GM12878 (cell line): Measurements from ENCODE around the gene CDH4. TPM values are rescaled to one million over a fixed set of nuclear protein-coding genes. Genes with fewer than 3 reads are reported as not detected.

Source experiments
- ATAC-seq: fragments of 200-7000 bp; cut with Tn5 transposase; 3 replicates; pipeline ENCODE4 v1.9.1; 2020; ENCODE audit warnings: mild to moderate bottlenecking, moderate library complexity
- BruUV-seq: library from RNA; stranded (reverse); fragments of 400-500 nt; replicated peaks from 2 replicates; lab custom pipeline; 2021; lab: Mats Ljungman, UMichigan
- CTCF ChIA-PET: fragments of 300-600 bp; sonication (Branson Sonifier 250); formaldehyde crosslinking; extraction: SDS; loops from one replicate; lab custom pipeline; 2021; ENCODE audit warnings: inconsistent platforms; lab: Yijun Ruan, JAX
- POLR2A ChIA-PET: fragments of 350-600 bp; formaldehyde crosslinking; extraction: SDS; loops from one replicate; lab custom pipeline; 2021; ENCODE audit warnings: inconsistent platforms; lab: Charles Lee
- RAD21 ChIA-PET: fragments of 300-600 bp; sonication (Branson Sonifier 250); formaldehyde crosslinking; loops from one replicate; lab custom pipeline; 2023; ENCODE audit warnings: antibody characterized with exemption; ENCODE audit not compliant: unreplicated experiment; lab: Charles Lee
- SMC1A ChIA-PET: fragments of 300-600 bp; sonication (Branson Sonifier 250); formaldehyde crosslinking; loops from one replicate; lab custom pipeline; 2023; ENCODE audit not compliant: unreplicated experiment, uncharacterized antibody; lab: Charles Lee
- DNase-seq: peaks from one replicate; pipeline ENCODE4 v3.0.0-alpha.2; 2011; ENCODE audit warnings: low read depth, low spot score
- FAIRE-seq: peaks from 3 replicates; lab custom pipeline; 2011; peaks lifted over from hg19 to GRCh38; lab: Jason Lieb, UNC
- H2AFZ ChIP-seq: 2 replicates; pipeline ENCODE4 v1.6.0; 2011; ENCODE audit warnings: low read depth, low read length, control low read depth; ENCODE audit not compliant: control insufficient read depth
- H3K27ac ChIP-seq: 2 replicates; pipeline ENCODE4 v1.5.1; 2011; ENCODE audit warnings: control low read depth; ENCODE audit not compliant: control insufficient read depth, insufficient read depth
- H3K27me3 ChIP-seq, 2 experiments: replicated peaks in 1 of 2; 2 replicates each; pipeline versions ENCODE4 v1.6.0 to v1.6.1; 2011; ENCODE audit warnings: low read length in 1 of 2; ENCODE audit not compliant: control insufficient read depth in 2 of 2, insufficient read depth in 2 of 2
- H3K36me3 ChIP-seq, 2 experiments: 2 replicates each; pipeline ENCODE4 v1.5.1; 2011; ENCODE audit warnings: low read length in 1 of 2; ENCODE audit not compliant: control insufficient read depth in 2 of 2, insufficient read depth in 2 of 2
- H3K4me1 ChIP-seq: 2 replicates; pipeline ENCODE4 v1.6.1; 2011; ENCODE audit warnings: mild to moderate bottlenecking, low read length, moderate library complexity, mixed read lengths; ENCODE audit not compliant: control insufficient read depth, insufficient read depth
- H3K4me2 ChIP-seq: 2 replicates; pipeline ENCODE4 v1.6.0; 2011; ENCODE audit warnings: control low read depth; ENCODE audit not compliant: control insufficient read depth, insufficient read depth
- H3K4me3 ChIP-seq: fragments of 200-600 bp; sonication (generic); 2 replicates; pipeline ENCODE4 v1.5.1; 2016
- H3K79me2 ChIP-seq: 2 replicates; pipeline ENCODE4 v1.6.0; 2011; ENCODE audit warnings: low read length; ENCODE audit not compliant: control insufficient read depth, insufficient read depth
- H3K9ac ChIP-seq: 2 replicates; pipeline ENCODE4 v1.8.0; 2011; ENCODE audit warnings: low read length, control low read depth, mixed read lengths; ENCODE audit not compliant: control insufficient read depth, insufficient read depth
- H3K9me3 ChIP-seq: replicated peaks from 3 replicates; pipeline ENCODE4 v1.5.1; 2011; ENCODE audit warnings: mild to moderate bottlenecking, low read length; ENCODE audit not compliant: control insufficient read depth, insufficient read depth
- H4K20me1 ChIP-seq: 2 replicates; pipeline ENCODE4 v1.6.0; 2011; ENCODE audit not compliant: control insufficient read depth, insufficient read depth
- DPF2 ChIP-seq: fragments of 450-650 bp; IDR thresholded peaks from 2 replicates; pipeline ENCODE4 v1.6.1; 2017; ENCODE audit warnings: mild to moderate bottlenecking
- EED ChIP-seq: sonication (generic); IDR thresholded peaks from 2 replicates; pipeline ENCODE4 v1.6.1; 2016; ENCODE audit warnings: antibody characterized with exemption, low read depth
- EZH2 ChIP-seq: IDR thresholded peaks from 2 replicates; pipeline ENCODE4 v1.6.1; 2012; ENCODE audit warnings: low read depth, mild to moderate bottlenecking, control low read depth, inconsistent platforms, low read length, borderline replicate concordance; ENCODE audit not compliant: control insufficient read depth
- FOXK2 ChIP-seq: fragments of 450-650 bp; IDR thresholded peaks from 2 replicates; pipeline ENCODE4 v1.6.1; 2017; ENCODE audit warnings: mild to moderate bottlenecking, moderate library complexity
- IKZF2 ChIP-seq, 2 experiments: fragments of 450-650 bp; IDR thresholded peaks; 2 replicates each; pipeline ENCODE4 v1.6.1; 2017; ENCODE audit warnings: mild to moderate bottlenecking in 2 of 2, moderate library complexity in 2 of 2
- KLF5 ChIP-seq: fragments of 450-650 bp; IDR thresholded peaks from 2 replicates; pipeline ENCODE4 v1.6.1; 2014; ENCODE audit warnings: mild to moderate bottlenecking; ENCODE audit not compliant: partially characterized antibody
- MYB ChIP-seq: fragments of 150-350 bp; IDR thresholded peaks from 2 replicates; pipeline ENCODE4 v1.6.1; 2014; ENCODE audit warnings: mild to moderate bottlenecking, low read depth, low read length, borderline replicate concordance
- NBN ChIP-seq: fragments of 450-650 bp; IDR thresholded peaks from 2 replicates; pipeline ENCODE4 v1.6.1; 2016
- POU2F2 ChIP-seq: IDR thresholded peaks from 3 replicates; pipeline ENCODE4 v1.6.1; 2011; ENCODE audit warnings: low read depth, mild to moderate bottlenecking, low read length, borderline replicate concordance
- RFX5 ChIP-seq: IDR thresholded peaks from 2 replicates; pipeline ENCODE4 v1.6.1; 2011; ENCODE audit warnings: low read depth, low read length, improper control_type of control experiment
- SIN3A ChIP-seq: IDR thresholded peaks from 2 replicates; pipeline ENCODE4 v1.6.1; 2012; ENCODE audit warnings: low read depth, low read length, improper control_type of control experiment
- SRF ChIP-seq, 2 experiments: IDR thresholded peaks; 2 replicates each; pipeline ENCODE4 v1.6.1; 2011; ENCODE audit warnings: low read depth in 2 of 2, low read length in 2 of 2, mild to moderate bottlenecking in 1 of 2, moderate library complexity in 1 of 2
- ZBED1 ChIP-seq: IDR thresholded peaks from 2 replicates; pipeline ENCODE4 v1.6.1; 2016; ENCODE audit warnings: borderline replicate concordance
- WGBS: methylation state at CpG from one replicate; pipeline ENCODE4 v1.1.6; 2016; ENCODE audit warnings: low lambda C conversion rate; ENCODE audit not compliant: insufficient replicate concordance, insufficient coverage; ENCODE audit errors: missing lambda C conversion rate; 5-methylcytosine and 5-hydroxymethylcytosine counted together
- in situ Hi-C: fragments of 300-500 bp; cut with MboI; formaldehyde crosslinking; loops from 9 replicates; pipeline ENCODE4 v1.14.3; 2018; ENCODE audit warnings: mixed read lengths
- intact Hi-C: fragments of 100-400 bp; cut with micrococcal nuclease; formaldehyde crosslinking; loops from one replicate; pipeline ENCODE4 v1.14.2; 2022; ENCODE audit not compliant: unreplicated experiment
- polyA plus RNA-seq, 11 experiments: library from polyadenylated mRNA; depleted of rRNA in 4 of 11; unstranded in 6 of 11; stranded (reverse) in 5 of 11; fragments of >200 nt; fragmentation: Nextera tagmentation in 4 of 11; fragmentation: Illumina TruSeq in 1 of 11; extraction: Ambion mirVana in 4 of 11; extraction: Trizol in 1 of 11; gene quantifications; 1 replicate in 1 of 11; 2 replicates in 10 of 11; pipeline versions ENCODE4 v1.2.1 to v1.2.3, GENCODE V29; 2011 to 2016; ENCODE audit warnings: inconsistent platforms in 2 of 11, missing spikeins in 2 of 11, low read depth in 1 of 11
- total RNA-seq, 4 experiments: library from RNA; depleted of rRNA in 3 of 4; stranded (reverse); fragments of >200 nt in 3 of 4; fragmentation: Illumina TruSeq in 1 of 4; extraction: Trizol in 1 of 4; gene quantifications; 2 replicates each; pipeline versions ENCODE4 v1.2.1 to v1.2.3, GENCODE V29; 2013 to 2021
- TF ChIP-seq, protein P1 (sequence below): IDR thresholded peaks from 2 replicates; pipeline ENCODE4 v1.6.1; 2011; ENCODE audit warnings: low read depth, mild to moderate bottlenecking, low read length, moderate library complexity, borderline replicate concordance; ENCODE audit errors: extremely low read depth
- TF ChIP-seq, protein P2 (sequence below): fragments of 450-650 bp; IDR thresholded peaks from 2 replicates; pipeline ENCODE4 v1.6.1; 2017; ENCODE audit warnings: borderline replicate concordance
- TF ChIP-seq, protein P3 (sequence below): IDR thresholded peaks from 2 replicates; pipeline ENCODE4 v1.6.1; 2012; ENCODE audit warnings: low read length, inconsistent platforms
- TF ChIP-seq, protein P4 (sequence below): fragments of 450-650 bp; IDR thresholded peaks from 2 replicates; pipeline ENCODE4 v1.6.1; 2014; ENCODE audit warnings: mild to moderate bottlenecking
- TF ChIP-seq, protein P5 (sequence below): IDR thresholded peaks from 2 replicates; pipeline ENCODE4 v1.6.1; 2011; ENCODE audit warnings: borderline replicate concordance, low read depth, mild to moderate bottlenecking, moderate library complexity, low read length; ENCODE audit not compliant: insufficient read depth, poor library complexity, severe bottlenecking

Gene CDH4
- total and polyA plus RNA-seq, 10 of the 15 experiments (the other 5 are each of a cell fraction or from before 2014, with no cell fraction given): not detected

DNA sequence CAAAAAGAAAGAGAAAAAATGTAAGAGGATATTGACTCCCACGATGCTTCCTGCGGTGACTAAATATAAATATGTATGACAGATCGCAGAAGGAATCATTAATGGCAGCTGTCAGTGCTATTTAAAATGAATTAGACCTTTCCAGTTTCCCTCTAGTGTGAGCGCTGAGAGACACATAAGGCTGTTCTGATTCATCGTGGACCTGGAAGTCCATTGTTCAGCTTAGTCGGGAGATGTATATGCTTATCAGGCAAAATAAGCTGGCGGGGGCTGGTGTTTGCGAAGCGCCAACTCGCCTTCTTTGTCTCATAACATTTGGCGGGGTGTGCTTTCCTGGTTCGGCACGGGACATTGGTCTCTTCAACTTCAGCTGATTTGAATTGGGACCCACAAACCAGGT lies 95.4 kb downstream of the CDH4 start:
- H3K9me3 ChIP-seq: no peaks in the 10 kb centered on the region; the same call in 2 of the 3 replicates
- H3K27ac ChIP-seq: no peak overlapping the region
- no TSS peak for BruUV-seq
- no peaks in the 10 kb centered on the region for H3K36me3 ChIP-seq
- intact Hi-C loops: no loop called here
- RAD21 ChIA-PET: no interaction called here
- H3K79me2 ChIP-seq: no peaks in the 10 kb centered on the region
- WGBS: 79% methylated on average over 13 of the region's 13 CpGs
- CTCF ChIA-PET: interaction anchor here (0.7 kb wide), 1 partner anchor 37 kb away, joined by 3 read pairs; no protein-coding TSS in a partner anchor
- H3K9ac ChIP-seq: no peak overlapping the region
- no peaks in the 10 kb centered on the region for H3K27me3 ChIP-seq
- in situ Hi-C loops: loop anchor here (25.0 kb wide), 1 partner anchor 1560 kb away; no protein-coding TSS in a partner anchor
- no peak overlapping the region for H3K4me3 ChIP-seq
- no peak for ATAC-seq
- no peak overlapping the region for H2AFZ ChIP-seq
- H3K4me2 ChIP-seq: no peak overlapping the region
- no peak for DNase-seq
- SMC1A ChIA-PET: no interaction called here
- FAIRE-seq: no peak
- no peaks in the 10 kb centered on the region for H4K20me1 ChIP-seq
- no peaks in the 10 kb centered on the region for H3K4me1 ChIP-seq
- POLR2A ChIA-PET: no interaction called here
- TF ChIP-seq DPF2: no peak
- TF ChIP-seq, protein P1, sequence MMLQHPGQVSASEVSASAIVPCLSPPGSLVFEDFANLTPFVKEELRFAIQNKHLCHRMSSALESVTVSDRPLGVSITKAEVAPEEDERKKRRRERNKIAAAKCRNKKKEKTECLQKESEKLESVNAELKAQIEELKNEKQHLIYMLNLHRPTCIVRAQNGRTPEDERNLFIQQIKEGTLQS: no peak
- TF ChIP-seq, protein P2, sequence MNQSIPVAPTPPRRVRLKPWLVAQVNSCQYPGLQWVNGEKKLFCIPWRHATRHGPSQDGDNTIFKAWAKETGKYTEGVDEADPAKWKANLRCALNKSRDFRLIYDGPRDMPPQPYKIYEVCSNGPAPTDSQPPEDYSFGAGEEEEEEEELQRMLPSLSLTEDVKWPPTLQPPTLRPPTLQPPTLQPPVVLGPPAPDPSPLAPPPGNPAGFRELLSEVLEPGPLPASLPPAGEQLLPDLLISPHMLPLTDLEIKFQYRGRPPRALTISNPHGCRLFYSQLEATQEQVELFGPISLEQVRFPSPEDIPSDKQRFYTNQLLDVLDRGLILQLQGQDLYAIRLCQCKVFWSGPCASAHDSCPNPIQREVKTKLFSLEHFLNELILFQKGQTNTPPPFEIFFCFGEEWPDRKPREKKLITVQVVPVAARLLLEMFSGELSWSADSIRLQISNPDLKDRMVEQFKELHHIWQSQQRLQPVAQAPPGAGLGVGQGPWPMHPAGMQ: no peak
- TF ChIP-seq, protein P3, sequence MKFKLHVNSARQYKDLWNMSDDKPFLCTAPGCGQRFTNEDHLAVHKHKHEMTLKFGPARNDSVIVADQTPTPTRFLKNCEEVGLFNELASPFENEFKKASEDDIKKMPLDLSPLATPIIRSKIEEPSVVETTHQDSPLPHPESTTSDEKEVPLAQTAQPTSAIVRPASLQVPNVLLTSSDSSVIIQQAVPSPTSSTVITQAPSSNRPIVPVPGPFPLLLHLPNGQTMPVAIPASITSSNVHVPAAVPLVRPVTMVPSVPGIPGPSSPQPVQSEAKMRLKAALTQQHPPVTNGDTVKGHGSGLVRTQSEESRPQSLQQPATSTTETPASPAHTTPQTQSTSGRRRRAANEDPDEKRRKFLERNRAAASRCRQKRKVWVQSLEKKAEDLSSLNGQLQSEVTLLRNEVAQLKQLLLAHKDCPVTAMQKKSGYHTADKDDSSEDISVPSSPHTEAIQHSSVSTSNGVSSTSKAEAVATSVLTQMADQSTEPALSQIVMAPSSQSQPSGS: no peak
- TF ChIP-seq NBN: no peak
- no peak for TF ChIP-seq IKZF2 (IDR thresholded peaks at IDR 0.05)
- no peak for TF ChIP-seq KLF5
- TF ChIP-seq, protein P4, sequence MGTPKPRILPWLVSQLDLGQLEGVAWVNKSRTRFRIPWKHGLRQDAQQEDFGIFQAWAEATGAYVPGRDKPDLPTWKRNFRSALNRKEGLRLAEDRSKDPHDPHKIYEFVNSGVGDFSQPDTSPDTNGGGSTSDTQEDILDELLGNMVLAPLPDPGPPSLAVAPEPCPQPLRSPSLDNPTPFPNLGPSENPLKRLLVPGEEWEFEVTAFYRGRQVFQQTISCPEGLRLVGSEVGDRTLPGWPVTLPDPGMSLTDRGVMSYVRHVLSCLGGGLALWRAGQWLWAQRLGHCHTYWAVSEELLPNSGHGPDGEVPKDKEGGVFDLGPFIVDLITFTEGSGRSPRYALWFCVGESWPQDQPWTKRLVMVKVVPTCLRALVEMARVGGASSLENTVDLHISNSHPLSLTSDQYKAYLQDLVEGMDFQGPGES: no peak
- no peak for TF ChIP-seq MYB
- TF ChIP-seq, protein P5, sequence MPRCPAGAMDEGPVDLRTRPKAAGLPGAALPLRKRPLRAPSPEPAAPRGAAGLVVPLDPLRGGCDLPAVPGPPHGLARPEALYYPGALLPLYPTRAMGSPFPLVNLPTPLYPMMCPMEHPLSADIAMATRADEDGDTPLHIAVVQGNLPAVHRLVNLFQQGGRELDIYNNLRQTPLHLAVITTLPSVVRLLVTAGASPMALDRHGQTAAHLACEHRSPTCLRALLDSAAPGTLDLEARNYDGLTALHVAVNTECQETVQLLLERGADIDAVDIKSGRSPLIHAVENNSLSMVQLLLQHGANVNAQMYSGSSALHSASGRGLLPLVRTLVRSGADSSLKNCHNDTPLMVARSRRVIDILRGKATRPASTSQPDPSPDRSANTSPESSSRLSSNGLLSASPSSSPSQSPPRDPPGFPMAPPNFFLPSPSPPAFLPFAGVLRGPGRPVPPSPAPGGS: no peak
- no peak for TF ChIP-seq ZBED1
- no peak for TF ChIP-seq EZH2
- no peak for TF ChIP-seq FOXK2
- TF ChIP-seq EED: no peak
- no peak for TF ChIP-seq POU2F2
- TF ChIP-seq RFX5: no peak
- TF ChIP-seq SRF (IDR thresholded peaks at IDR 0.05; ENCODE audit: low read depth in 2 of 2, low read length in 2 of 2): no peak
- no peak for TF ChIP-seq SIN3A
